Smooth muscle cell (in vitro differentiated cells): ENCODE results near the gene DNPEP. TPM values are rescaled to one million over a fixed set of nuclear protein-coding genes. Genes with fewer than 3 reads are reported as not detected.

Experiments used
- DNase-seq: peaks from one replicate; lab custom pipeline; 2025; ENCODE audit not compliant: unreplicated experiment; lab: John Stamatoyannopoulos, UW
- H2AFZ ChIP-seq: fragments of 200-600 bp; sonication (generic); 2 replicates; pipeline ENCODE4 v1.6.0; 2016; ENCODE audit warnings: antibody characterized with exemption, low read depth, mild to moderate bottlenecking
- H3F3A ChIP-seq: fragments of 200-600 bp; sonication (generic); 2 replicates; pipeline ENCODE4 v1.6.0; 2017; ENCODE audit warnings: antibody characterized with exemption, low read depth
- H3K27ac ChIP-seq: fragments of 200-600 bp; sonication (generic); 2 replicates; pipeline ENCODE4 v1.5.1; 2016; ENCODE audit warnings: low read depth, mild to moderate bottlenecking
- H3K27me3 ChIP-seq: fragments of 200-600 bp; sonication (generic); 2 replicates; pipeline ENCODE4 v1.6.1; 2016; ENCODE audit warnings: low read depth, mild to moderate bottlenecking
- H3K36me3 ChIP-seq: fragments of 200-600 bp; sonication (generic); 2 replicates; pipeline ENCODE4 v1.5.1; 2016; ENCODE audit warnings: low read depth
- H3K4me1 ChIP-seq: fragments of 200-600 bp; sonication (generic); 2 replicates; pipeline ENCODE4 v1.5.1; 2016; ENCODE audit warnings: low read depth
- H3K4me2 ChIP-seq: fragments of 200-600 bp; sonication (generic); 2 replicates; pipeline ENCODE4 v1.6.0; 2016; ENCODE audit warnings: mild to moderate bottlenecking
- H3K4me3 ChIP-seq: fragments of 200-600 bp; sonication (generic); 2 replicates; pipeline ENCODE4 v1.5.1; 2016; ENCODE audit warnings: mild to moderate bottlenecking
- H3K79me2 ChIP-seq: fragments of 200-600 bp; sonication (generic); 2 replicates; pipeline ENCODE4 v1.6.0; 2016; ENCODE audit warnings: low read depth, mild to moderate bottlenecking
- H3K9ac ChIP-seq: fragments of 200-600 bp; sonication (generic); 2 replicates; pipeline ENCODE4 v1.6.0; 2016; ENCODE audit warnings: low read depth
- H3K9me3 ChIP-seq: fragments of 200-600 bp; sonication (generic); replicated peaks from 2 replicates; pipeline ENCODE4 v1.5.1; 2016; ENCODE audit warnings: low read depth
- H4K20me1 ChIP-seq: fragments of 200-600 bp; sonication (generic); 2 replicates; pipeline ENCODE4 v1.6.0; 2016; ENCODE audit warnings: low read depth
- CTCF ChIP-seq: fragments of 200-600 bp; sonication (generic); IDR thresholded peaks from 2 replicates; pipeline ENCODE4 v1.5.1; 2017; ENCODE audit warnings: borderline replicate concordance, mild to moderate bottlenecking, antibody characterized with exemption; ENCODE audit not compliant: insufficient read depth, poor library complexity, severe bottlenecking
- WGBS: methylation state at CpG from one replicate; pipeline ENCODE4 v1.1.7; 2016; ENCODE audit warnings: low lambda C conversion rate; 5-methylcytosine and 5-hydroxymethylcytosine counted together
- polyA plus RNA-seq: library from polyadenylated mRNA; unstranded; fragments of >200 nt; fragmentation: Nextera tagmentation; extraction: Ambion mirVana; gene quantifications from 2 replicates; pipeline ENCODE4 v1.2.1, GENCODE V29; 2016
- total RNA-seq: library from RNA; depleted of rRNA; stranded (reverse); fragments of >200 nt; gene quantifications from 2 replicates; pipeline ENCODE4 v1.2.3, GENCODE V29; 2014

The DNPEP gene
- total and polyA plus RNA-seq, 2 experiments from 2014 or later, result 48.1 to 137 TPM

- Histone ChIP-seq H3K4me1 (peaks cover 8% of the 10 kb centered on the region), H3K27me3 (no peaks in the 10 kb centered on the region), H3K9ac (no peak overlapping the region), H3K36me3 (no peaks in the 10 kb centered on the region), H2AFZ (no peak overlapping the region), H4K20me1 (no peaks in the 10 kb centered on the region), H3K4me3 (no peak overlapping the region), H3K4me2 (no peak overlapping the region), H3K9me3 (no peaks in the 10 kb centered on the region), H3F3A (no peaks in the 10 kb centered on the region), H3K27ac (no peak overlapping the region), H3K79me2 (no peaks in the 10 kb centered on the region)
- WGBS, result 86% methylated on average over 4 of the region's 4 CpGs
- no peak for DNase-seq
- no peak for TF ChIP-seq CTCF
These were observed 27.1 kb upstream of the DNPEP start for GRCh38 chr2:219414857-219415256.

DNA sequence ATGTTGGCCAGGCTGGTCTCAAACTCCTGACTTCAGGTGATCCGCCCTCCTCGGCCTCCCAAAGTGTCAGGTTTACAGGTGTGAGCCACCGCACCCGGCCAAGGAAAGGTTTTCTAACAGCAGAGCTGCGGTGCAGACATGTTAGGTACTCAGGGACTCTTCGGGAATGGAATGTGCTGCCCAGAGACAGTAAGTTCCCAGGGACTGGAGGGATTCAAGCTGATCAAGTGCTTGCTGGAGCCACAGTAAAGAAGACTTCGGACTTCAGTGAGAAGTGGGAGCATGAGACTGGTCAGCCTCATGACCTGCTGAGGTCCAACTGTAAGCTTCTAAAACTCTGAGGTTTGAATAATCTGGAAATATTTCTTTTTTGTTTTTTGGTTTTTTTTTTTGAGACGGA, 22.7 kb upstream of the DNPEP start:
- Histone ChIP-seq H3K27me3 (no peaks in the 10 kb centered on the region), H3K4me2 (no peak overlapping the region), H3K4me3 (no peak overlapping the region), H3K4me1 (no peaks in the 10 kb centered on the region), H3K9me3 (no peaks in the 10 kb centered on the region), H3F3A (peaks cover 9% of the 10 kb centered on the region), H3K36me3 (no peaks in the 10 kb centered on the region), H3K79me2 (no peaks in the 10 kb centered on the region), H4K20me1 (no peaks in the 10 kb centered on the region), H2AFZ (no peak overlapping the region), H3K9ac (no peak overlapping the region), H3K27ac (no peak overlapping the region)
- TF ChIP-seq CTCF, result no peak
- WGBS, result 88% methylated on average over 8 of the region's 8 CpGs
- DNase-seq, result no peak

DNA sequence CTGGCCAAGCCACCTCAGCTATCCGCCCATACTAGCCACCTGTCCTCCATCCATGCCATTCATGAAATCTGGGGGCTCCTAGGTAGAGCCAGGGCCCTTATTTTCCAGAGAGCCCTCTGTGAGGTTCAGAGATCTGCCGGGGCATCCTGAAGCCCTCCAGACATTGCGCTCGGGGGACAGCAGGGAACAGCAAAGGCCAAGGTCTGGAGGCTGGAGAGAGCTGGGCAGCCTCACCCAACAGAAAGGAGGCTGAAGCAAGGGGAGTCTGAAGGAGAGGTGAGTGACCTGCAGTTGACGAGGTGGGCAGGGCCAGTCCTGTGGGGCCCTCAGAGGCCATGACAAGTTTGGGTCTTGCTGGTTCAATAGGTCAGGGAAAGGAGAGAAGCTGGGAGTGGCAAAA, 21.9 kb upstream of the DNPEP start:
- no peaks in the 10 kb centered on the region for H3K9me3 ChIP-seq

More for the DNA sequence above, 21.9 kb upstream of the DNPEP start:
- no peak for DNase-seq
- WGBS, result 96% methylated on average over 5 of the region's 5 CpGs
- Histone ChIP-seq H3K4me2 (no peak overlapping the region), H3K79me2 (no peaks in the 10 kb centered on the region), H2AFZ (no peak overlapping the region), H3K27ac (no peak overlapping the region), H3K36me3 (no peaks in the 10 kb centered on the region), H3K4me1 (no peaks in the 10 kb centered on the region), H4K20me1 (no peaks in the 10 kb centered on the region), H3K4me3 (no peak overlapping the region), H3K27me3 (no peaks in the 10 kb centered on the region), H3F3A (peaks cover 9% of the 10 kb centered on the region), H3K9ac (no peak overlapping the region)
- no peak for TF ChIP-seq CTCF
